Mucosa of rectum (tissue), 2 donors: ENCODE results near the gene DNAJB9.

Experiments
- H3K27ac ChIP-seq, 2 donors: one replicate each; pipeline ENCODE4 v1.7.0; 2013; ENCODE audit warnings: inconsistent platforms in 2 of 2, low read depth in 2 of 2, low read length in 2 of 2
- H3K27me3 ChIP-seq, 2 donors: one replicate each; pipeline ENCODE4 v1.7.0; 2013; ENCODE audit warnings: low read length in 2 of 2; ENCODE audit not compliant: control insufficient read depth in 2 of 2, insufficient read depth in 2 of 2
- H3K36me3 ChIP-seq, 2 donors: one replicate each; pipeline ENCODE4 v1.7.0; 2013; ENCODE audit warnings: low read length in 2 of 2; ENCODE audit not compliant: control insufficient read depth in 2 of 2, insufficient read depth in 2 of 2
- H3K4me1 ChIP-seq, 2 donors: one replicate each; pipeline ENCODE4 v1.7.0; 2013; ENCODE audit warnings: low read length in 2 of 2, mild to moderate bottlenecking in 1 of 2; ENCODE audit not compliant: control insufficient read depth in 2 of 2, insufficient read depth in 2 of 2
- H3K4me3 ChIP-seq, 2 donors: one replicate each; pipeline ENCODE4 v1.7.0; 2013; ENCODE audit warnings: low read length in 2 of 2
- H3K9ac ChIP-seq, 2 donors: one replicate each; pipeline ENCODE4 v1.7.0; 2013; ENCODE audit warnings: low read length in 2 of 2, low read depth in 1 of 2, mild to moderate bottlenecking in 1 of 2
- H3K9me3 ChIP-seq, 2 donors: one replicate each; pipeline ENCODE4 v1.7.0; 2013; ENCODE audit warnings: low read length in 2 of 2; ENCODE audit not compliant: control insufficient read depth in 2 of 2
- donor health status: healthy.
- donor health status: Normal muscosa, but diverticular disease.

Gene DNAJB9

DNA sequence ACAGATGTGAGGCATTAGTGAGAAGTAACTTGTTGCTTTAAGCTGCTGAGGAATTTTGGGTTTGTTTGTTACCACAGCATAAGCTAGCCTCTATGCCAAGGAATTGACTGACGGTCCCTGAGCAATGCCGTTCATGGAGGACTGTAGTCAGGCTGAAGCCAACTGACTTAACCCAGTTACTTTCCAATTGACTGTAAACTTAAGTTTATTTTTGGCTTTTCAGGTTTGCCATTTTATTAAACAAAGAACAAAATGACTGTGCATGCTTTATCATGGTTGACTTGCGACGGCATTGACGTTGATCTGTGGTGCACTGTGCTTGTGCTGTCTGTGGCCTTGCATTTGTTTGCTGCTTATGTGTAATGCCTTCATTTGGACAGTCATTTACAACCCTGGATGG is 53.5 kb downstream of the DNAJB9 start:
- Histone ChIP-seq H3K27ac (no peak overlapping the region), H3K36me3 (no peaks in the 10 kb centered on the region), H3K4me3 (no peak overlapping the region), H3K9ac (no peak overlapping the region), H3K9me3 (no peaks in the 10 kb centered on the region), H3K27me3 (no peaks in the 10 kb centered on the region), H3K4me1 (no peaks in the 10 kb centered on the region)
